ENCODE measurements around the gene SHF. TPM values are rescaled to one million over a fixed set of nuclear protein-coding genes. Genes with fewer than 3 reads are reported as not detected.

The SHF gene
- total and polyA plus RNA-seq, 2 donors (not counting 3 experiments of a cell fraction or from before 2014, with no cell fraction given), result 2.8 to 5.2 TPM

DNA sequence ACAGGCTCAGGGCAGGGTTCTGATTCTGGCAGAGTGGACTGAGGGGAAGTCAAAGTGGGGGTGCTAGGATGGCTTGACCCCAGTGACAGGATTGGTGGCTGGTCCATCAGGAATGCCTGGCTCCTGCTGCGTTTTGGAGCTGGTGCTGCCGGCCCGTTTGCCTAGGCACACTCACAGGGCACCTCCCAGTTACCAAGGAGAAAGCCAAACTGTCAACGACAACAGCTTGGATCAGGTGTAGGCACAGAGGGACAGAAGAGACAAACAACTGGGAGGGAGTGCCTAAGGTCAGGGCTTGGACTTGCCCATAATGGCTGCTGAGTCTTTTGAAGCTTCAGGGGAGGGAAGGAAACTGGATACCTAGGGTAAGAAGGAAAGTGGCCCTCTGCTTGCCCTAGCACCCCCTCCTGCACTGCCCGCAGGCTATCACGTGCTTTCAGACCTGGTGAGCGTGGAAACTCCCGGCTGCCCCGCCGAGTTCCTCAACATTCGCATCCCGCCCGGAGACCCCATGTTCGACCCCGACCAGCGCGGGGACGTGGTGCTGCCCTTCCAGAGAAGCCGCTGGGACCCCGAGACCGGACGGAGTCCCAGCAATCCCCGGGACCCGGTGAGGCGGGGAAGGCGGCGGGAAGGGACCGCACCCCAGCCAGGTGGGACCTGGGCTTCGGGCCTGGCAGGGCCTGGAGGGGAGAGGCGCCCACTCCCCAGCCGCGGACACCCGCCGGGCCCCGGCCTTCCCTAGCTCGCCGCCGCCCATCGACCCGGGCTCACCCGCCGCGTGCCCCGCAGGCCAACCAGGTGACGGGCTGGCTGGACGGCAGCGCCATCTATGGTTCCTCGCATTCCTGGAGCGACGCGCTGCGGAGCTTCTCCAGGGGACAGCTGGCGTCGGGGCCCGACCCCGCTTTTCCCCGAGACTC is 52.8 kb downstream of the SHF start:
- peaks cover 57 to 61% of the 10 kb centered on the region in 2 experiments for H3K27me3 ChIP-seq (ENCODE audit: control insufficient read depth in 2 of 2, insufficient read depth in 2 of 2, low read length in 2 of 2)
- no peak overlapping the region for H3K4me2 ChIP-seq (ENCODE audit: insufficient read depth, low read length)
- no peaks in the 10 kb centered on the region for H3K9me1 ChIP-seq (replicated peaks; ENCODE audit: control insufficient read depth, extremely low read depth, insufficient read depth, low read length)
- intact Hi-C loops (cut with micrococcal nuclease), result no loop called here
- dilution Hi-C loops (cut with MboI; ENCODE audit: extremely low pct_ligation_motif_present, low sequenced_read_pairs), result no loop called here
- H4K20me1 ChIP-seq (replicated peaks; ENCODE audit: control insufficient read depth, extremely low read depth, insufficient read depth, low read length), result no peaks in the 10 kb centered on the region
- no peak overlapping the region for H3K9ac ChIP-seq (replicated peaks; ENCODE audit: extremely low read depth, insufficient read depth, low read length)
- ChIA-PET CTCF (interaction anchor here (1.6 to 3.5 kb wide), 3 partner anchors 8 to 17 kb away, joined by 10 to 22 read pairs (median 10); no protein-coding TSS in a partner anchor), POLR2A (no interaction called here)
- no peak for DNase-seq (ENCODE audit: low read depth, low spot score)
- H2AFZ ChIP-seq (ENCODE audit: low read depth, low read length), result no peak overlapping the region
- no peak for FAIRE-seq
- no peaks in the 10 kb centered on the region for H3K79me2 ChIP-seq (ENCODE audit: control insufficient read depth, insufficient read depth, low read length)
- no peaks in the 10 kb centered on the region for H3K9me3 ChIP-seq (replicated peaks; ENCODE audit: control insufficient read depth, insufficient read depth, low read length)
- BruUV-seq (replicated peaks), result no TSS peak
- no peaks in the 10 kb centered on the region for H3K4me1 ChIP-seq (ENCODE audit: control insufficient read depth, extremely low read depth, insufficient read depth, low read length)
- H3K4me3 ChIP-seq (replicated peaks in 1 of 3; ENCODE audit: insufficient read depth in 1 of 3, low read depth in 1 of 3, low read length in 3 of 3), result no peak overlapping the region
- H3K27ac ChIP-seq (ENCODE audit: insufficient read depth, low read depth, low read length), result no peak overlapping the region
- TF ChIP-seq JUN (IDR thresholded peaks at IDR 0.05; ENCODE audit: borderline replicate concordance, insufficient read depth, insufficient read length, low read depth) (no peak), EZH2 (IDR thresholded peaks at IDR 0.05; ENCODE audit: borderline replicate concordance, low read depth, low read length, severe bottlenecking) (peak; percentile 81), FOS (IDR thresholded peaks at IDR 0.05; ENCODE audit: borderline replicate concordance, insufficient read depth, low read length) (no peak), GATA2 (IDR thresholded peaks at IDR 0.05; ENCODE audit: insufficient read depth, insufficient read length, low read depth, low read length) (no peak), POLR2A (IDR thresholded peaks at IDR 0.05; ENCODE audit: low read depth, low read length) (no peak)
- TF ChIP-seq, protein P1, sequence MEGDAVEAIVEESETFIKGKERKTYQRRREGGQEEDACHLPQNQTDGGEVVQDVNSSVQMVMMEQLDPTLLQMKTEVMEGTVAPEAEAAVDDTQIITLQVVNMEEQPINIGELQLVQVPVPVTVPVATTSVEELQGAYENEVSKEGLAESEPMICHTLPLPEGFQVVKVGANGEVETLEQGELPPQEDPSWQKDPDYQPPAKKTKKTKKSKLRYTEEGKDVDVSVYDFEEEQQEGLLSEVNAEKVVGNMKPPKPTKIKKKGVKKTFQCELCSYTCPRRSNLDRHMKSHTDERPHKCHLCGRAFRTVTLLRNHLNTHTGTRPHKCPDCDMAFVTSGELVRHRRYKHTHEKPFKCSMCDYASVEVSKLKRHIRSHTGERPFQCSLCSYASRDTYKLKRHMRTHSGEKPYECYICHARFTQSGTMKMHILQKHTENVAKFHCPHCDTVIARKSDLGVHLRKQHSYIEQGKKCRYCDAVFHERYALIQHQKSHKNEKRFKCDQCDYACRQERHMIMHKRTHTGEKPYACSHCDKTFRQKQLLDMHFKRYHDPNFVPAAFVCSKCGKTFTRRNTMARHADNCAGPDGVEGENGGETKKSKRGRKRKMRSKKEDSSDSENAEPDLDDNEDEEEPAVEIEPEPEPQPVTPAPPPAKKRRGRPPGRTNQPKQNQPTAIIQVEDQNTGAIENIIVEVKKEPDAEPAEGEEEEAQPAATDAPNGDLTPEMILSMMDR (IDR thresholded peaks at IDR 0.05; ENCODE audit: extremely low read depth in 1 of 2, insufficient read depth in 1 of 2, low read depth in 1 of 2, low read length in 2 of 2), result peak in 1 of 2 donors; percentile 25
- H3K36me3 ChIP-seq (ENCODE audit: control insufficient read depth in 2 of 2, extremely low read depth in 1 of 2, insufficient read depth in 2 of 2, low read length in 2 of 2), result no peaks in the 10 kb centered on the region

Measured in endothelial cell of umbilical vein (primary cell).